ENCODE data around the gene PANK2.
"Not testable (repeated sequence)": the region's sequence is repeated elsewhere in the genome, so short reads cannot be mapped to it uniquely, and the experiment has no call there.

The PANK2 gene

GRCh38 chr20:3871550-3872265, 17.5 kb upstream of the PANK2 start:
- no peak for DNase-seq

- no peak for DNase-seq
These were observed 15.7 kb upstream of the PANK2 start for GRCh38 chr20:3873507-3873906.

GRCh38 chr20:3874194-3874844, 14.9 kb upstream of the PANK2 start:
- DNase-seq, result no peak

DNA sequence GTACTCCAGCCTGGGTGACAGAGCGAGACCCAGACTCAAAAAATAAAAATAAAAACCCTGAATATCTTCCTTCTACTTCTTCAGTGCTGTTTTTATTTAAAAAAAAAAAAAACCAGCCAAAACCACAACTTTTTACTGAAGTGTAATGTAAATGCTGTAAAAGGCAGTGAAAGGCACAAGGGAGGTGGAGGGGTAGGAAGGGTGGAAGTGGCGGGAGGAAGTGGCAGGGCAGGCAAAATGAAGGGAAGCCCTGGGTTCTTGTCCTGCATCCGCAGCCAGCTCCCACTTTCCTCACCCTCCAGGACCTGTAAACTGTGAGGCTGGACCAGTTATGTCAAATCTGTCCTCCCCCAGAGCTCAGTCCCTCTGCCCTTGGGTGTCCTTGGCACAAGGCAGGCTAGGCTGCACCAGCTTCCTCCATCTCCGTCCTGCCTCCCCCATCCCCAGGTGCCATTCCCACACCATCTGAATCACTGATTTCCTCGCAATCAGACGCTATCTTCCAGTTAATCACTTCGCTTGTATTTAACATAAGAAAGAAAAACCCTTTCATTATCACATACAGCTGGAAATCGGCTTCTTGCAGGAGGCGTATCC, 13.7 kb upstream of the PANK2 start:
- DNase-seq, result no peak

DNA sequence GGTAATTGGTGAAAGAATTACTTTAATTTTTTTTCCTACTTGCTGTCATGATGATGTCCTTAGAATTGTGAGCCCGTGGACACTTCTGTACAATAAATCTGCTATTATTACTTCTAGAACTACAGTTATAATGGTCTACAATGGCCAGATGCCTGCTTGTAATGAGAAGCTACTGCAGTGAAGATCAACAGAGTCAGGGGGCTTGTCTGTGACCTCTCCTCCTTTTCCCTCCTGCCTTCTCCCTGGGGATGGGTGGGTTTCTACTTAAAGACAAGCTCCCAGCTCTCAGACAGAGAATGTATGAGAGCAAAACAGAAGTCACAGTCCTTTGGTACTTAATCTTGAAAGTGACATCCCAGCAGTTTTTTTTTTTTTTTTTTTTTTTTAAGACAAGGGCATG, 13.2 kb upstream of the PANK2 start:
- DNase-seq, result no peak

DNA sequence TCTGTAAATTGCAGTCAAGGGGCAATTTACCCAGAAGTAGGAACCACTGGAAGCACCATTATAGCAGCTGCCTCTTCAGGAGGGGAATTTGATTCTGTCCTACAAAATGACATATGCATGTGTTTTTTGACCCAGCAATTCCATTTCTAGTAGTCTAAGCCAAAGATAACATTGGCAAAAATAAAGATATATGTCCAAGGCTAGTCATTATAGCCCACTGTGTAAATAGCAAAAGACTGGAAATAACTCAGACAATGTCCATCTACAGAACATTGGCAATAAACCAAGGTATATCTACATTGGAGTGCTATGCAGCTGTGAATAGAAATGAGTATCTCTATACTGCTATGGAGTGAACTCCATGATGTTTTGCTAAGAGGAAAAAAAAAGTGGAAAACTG, 12.5 kb upstream of the PANK2 start:
- no peak for DNase-seq

- not testable (repeated sequence) for DNase-seq
These were observed 10.3 kb upstream of the PANK2 start for GRCh38 chr20:3878921-3879274.

- no peak for DNase-seq
These were observed 3.5 kb upstream of the PANK2 start for GRCh38 chr20:3885715-3886114.

GRCh38 chr20:3887876-3888620, 1.1 kb upstream of the PANK2 start:
- no peak for DNase-seq

DNA sequence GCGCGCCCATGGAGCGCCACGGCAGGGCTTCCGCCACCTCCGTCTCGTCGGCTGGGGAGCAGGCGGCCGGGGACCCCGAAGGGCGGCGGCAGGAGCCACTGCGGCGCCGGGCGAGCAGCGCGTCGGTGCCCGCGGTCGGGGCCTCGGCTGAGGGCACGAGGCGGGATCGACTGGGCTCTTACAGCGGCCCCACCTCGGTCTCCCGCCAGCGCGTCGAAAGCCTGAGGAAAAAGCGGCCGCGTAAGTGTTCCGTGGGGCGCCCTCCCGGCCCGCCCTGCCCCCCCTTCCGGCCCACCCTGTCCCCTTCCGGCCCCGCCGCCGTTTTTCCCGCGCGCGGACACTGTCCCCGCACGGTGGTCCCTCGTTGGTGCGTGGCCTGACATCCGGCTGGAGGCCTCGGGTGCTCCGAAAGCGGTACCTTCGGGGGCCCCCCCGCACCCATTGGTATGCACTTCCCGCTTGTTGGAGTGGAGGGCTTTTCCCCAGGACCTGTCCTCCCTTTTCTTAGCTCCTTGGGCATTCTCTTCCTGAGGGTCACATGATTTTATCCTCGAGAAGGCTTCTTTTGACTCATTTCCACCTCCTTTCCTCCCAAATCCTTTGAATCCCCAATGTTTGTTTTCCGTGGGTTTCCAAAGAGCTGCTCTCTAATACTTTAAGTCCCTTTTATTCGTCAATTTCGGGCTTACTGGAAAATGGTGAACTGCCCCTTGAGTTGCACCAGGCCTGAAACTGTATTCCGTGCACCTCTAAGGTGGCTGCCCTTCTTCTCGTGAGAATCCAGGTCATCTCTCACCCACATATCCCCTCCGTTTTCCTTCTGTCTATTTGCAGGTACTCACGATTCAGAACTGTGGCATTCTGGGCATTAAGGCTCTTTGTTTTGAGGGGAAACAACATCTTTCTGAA, 556 bp downstream of the PANK2 start:
- no peak for DNase-seq

DNA sequence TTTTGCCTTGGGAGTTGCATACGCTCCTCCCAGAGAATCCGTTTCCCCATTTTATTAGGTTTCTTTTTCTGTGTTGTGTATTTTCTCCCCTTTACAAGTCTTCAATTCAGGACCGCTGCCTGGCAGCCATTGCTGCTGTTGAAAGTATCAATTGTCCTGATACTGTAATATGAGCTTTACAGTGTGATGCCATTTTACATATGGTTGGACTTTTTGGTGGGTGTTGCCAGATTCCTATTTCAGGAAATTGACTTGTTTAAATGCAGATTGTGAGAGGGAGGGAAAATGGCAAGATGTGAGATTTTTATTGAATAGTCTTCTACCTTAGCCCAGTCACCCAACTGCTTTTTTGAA, 1.2 kb downstream of the PANK2 start:
- no peak for DNase-seq

- DNase-seq, result no peak
These were observed 2.1 kb downstream of the PANK2 start for GRCh38 chr20:3890999-3891929.

DNA sequence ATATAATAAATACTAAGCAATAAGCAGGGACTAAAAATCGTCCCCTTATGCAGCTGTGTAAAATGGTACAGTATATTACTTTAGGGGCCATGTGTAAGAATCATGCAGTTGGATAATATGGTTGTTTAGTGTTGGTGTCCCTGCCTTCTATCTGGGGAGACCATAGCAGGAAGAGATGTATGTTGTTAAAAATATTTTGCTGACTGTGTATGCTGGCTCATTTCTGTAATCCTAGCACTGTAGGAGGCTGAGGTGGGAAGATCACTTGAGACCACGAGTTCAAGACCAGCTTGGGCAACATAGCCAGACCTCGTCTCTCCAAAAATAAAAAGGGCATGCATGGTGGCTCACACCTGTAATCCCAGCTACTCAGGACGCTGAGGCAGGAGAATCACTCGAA, 5.6 kb downstream of the PANK2 start:
- no peak for DNase-seq

- no peak for DNase-seq
These were observed 7.1 kb downstream of the PANK2 start for GRCh38 chr20:3896302-3896701.

- no peak for DNase-seq
These were observed 7.8 kb downstream of the PANK2 start for GRCh38 chr20:3896853-3897583.

DNA sequence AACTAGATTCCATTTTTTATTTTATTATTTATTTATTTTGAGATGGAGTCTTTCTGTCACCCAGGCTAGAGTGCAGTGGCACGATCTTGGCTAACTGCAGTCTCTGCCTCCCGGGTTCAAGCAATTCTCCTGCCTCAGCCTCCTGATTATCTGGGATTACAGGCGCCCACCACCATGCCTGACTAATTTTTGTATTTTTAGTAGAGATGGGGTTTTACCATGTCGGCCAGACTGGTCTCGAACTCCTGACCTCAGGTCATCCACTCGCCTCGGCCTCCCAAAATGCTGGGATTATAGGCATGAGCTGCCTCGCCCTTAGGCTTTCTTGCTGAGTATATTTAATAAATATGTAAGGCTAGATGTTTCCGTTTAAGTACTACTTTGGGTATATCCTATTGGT, 9.0 kb downstream of the PANK2 start:
- not testable (repeated sequence) for DNase-seq

DNA sequence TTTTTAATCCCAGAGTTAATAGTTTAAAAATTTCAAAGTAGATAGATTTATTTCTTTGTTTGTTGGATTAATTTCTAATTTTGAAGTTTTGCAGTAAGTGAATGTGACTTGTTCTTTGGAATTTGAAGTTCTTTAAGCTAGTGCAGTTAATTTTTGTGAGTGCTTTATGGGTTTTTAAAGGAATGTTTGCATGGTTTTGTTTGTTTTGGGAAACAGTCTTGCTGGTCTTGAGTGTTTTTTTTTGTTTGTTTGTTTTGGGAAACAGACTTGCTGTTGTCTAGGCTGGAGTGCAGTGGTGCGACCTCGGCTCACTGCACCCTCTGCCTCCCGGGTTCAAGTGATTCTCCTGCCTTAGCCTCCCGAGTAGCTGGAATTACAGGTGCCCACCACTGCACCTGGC, 9.5 kb downstream of the PANK2 start:
- DNase-seq, result no peak

DNA sequence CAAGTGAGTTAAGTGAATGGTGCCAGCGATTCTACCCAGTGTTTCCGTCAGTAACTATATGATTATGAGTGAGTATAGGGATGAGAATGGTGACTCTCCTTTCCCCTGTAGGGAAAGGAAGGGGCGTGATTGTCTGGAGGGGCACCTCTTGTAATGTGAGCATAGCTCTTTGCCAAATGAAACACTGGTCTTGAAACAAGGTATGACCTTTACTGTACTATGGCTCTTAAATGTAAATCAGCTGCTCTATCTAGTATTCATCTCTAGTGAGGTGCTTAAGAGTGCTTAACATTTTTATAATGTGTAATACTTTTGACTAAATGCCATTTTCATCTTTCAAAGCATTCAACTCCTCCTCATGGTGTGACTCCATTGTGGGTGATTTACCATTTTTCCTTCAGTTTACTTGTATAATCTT, 11.0 kb downstream of the PANK2 start:
- no peak for DNase-seq

DNA sequence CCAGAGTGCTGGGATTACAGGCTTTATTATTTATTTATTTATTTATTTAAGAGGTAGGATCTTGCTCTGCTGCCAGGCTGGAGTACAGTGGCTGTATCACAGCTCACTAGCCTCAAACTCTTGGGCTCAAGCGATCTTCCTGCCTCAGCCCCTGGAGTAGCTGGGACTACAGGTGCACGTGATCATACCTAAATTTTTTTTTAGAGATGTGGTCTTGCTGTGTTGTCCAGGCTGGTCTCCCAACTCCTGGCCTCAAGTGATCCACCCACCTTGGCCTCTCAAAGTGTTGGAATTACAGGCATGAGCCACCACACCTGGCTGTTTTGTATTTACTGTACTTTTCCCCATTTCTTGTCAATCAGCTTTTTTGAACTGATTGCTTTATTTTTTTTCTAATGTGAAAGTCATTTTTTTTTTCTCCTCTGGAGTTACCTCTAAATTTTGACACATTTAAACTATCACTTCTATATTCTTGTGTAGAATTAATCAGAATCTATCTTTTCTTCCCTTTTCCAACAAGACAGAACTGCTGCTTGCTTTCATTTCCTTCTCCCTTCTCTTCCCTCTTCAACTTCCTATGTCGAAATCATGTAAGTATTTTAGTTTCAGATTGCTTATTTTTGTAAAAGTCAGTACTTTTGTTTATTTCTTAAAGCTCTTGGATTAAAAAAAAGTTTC, 12.0 kb downstream of the PANK2 start:
- DNase-seq, result peak; percentile 39

GRCh38 chr20:3901706-3902440, 12.7 kb downstream of the PANK2 start:
- no peak for DNase-seq
